HEK293T (cell line): ENCODE data around the gene RFX6.
"Not testable (repeated sequence)": the region's sequence is repeated elsewhere in the genome, so short reads cannot be mapped to it uniquely, and the experiment has no call there.

Experiments used
- CTBP1 ChIP-seq: fragments of 450-650 bp; IDR thresholded peaks from 2 replicates; pipeline ENCODE4 v1.6.1; 2016; ENCODE audit warnings: borderline replicate concordance
- ELF4 ChIP-seq: fragments of 450-650 bp; IDR thresholded peaks from 2 replicates; pipeline ENCODE4 v1.6.1; 2017; ENCODE audit warnings: antibody characterized with exemption
- FOXA1 ChIP-seq: fragments of 450-650 bp; IDR thresholded peaks from 2 replicates; pipeline ENCODE4 v1.6.1; 2016; ENCODE audit warnings: mild to moderate bottlenecking
- FOXK2 ChIP-seq: fragments of 450-650 bp; IDR thresholded peaks from 2 replicates; pipeline ENCODE4 v1.6.1; 2016; ENCODE audit warnings: mild to moderate bottlenecking
- FOXM1 ChIP-seq: fragments of 450-650 bp; IDR thresholded peaks from 2 replicates; pipeline ENCODE4 v1.6.1; 2017; ENCODE audit warnings: mild to moderate bottlenecking, borderline replicate concordance
- NFRKB ChIP-seq: fragments of 450-650 bp; IDR thresholded peaks from 2 replicates; pipeline ENCODE4 v1.6.1; 2016; ENCODE audit warnings: mild to moderate bottlenecking, moderate library complexity
- SP1 ChIP-seq: fragments of 450-650 bp; IDR thresholded peaks from 2 replicates; pipeline ENCODE4 v1.6.1; 2017
- SUZ12 ChIP-seq: fragments of 450-650 bp; IDR thresholded peaks from 2 replicates; pipeline ENCODE4 v1.6.1; 2016; ENCODE audit warnings: mild to moderate bottlenecking
- TARDBP ChIP-seq: fragments of 450-650 bp; IDR thresholded peaks from 2 replicates; pipeline ENCODE4 v1.6.1; 2016

DNA sequence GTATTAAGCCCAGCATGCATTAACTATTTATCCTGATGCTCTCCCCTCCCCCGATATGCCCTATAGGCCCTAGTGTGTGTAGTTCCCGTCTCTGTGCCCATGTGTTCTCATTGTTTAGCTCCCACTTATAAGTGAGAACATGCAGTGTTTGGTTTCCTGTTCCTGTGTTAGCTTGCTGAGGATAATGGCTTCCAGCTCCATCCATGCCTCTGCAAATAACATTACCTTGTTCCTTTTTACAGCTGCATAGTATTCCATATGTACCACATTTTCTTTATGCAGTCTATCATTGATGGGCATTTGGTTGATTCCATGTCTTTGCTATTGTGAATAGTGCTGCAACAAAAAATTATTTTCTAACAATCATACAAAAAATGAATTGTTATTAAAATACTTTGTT, 42.5 kb upstream of the RFX6 start:
- TF ChIP-seq TARDBP, FOXM1, CTBP1, SUZ12, ELF4, FOXK2, NFRKB, FOXA1, SP1: not testable (repeated sequence)
